Hepatocyte (in vitro differentiated cells): ENCODE measurements around the gene DPF3.

Experiments used
- EZH2 ChIP-seq: fragments of 200-600 bp; sonication (generic); IDR thresholded peaks from 2 replicates; pipeline ENCODE4 v1.6.1; 2016; ENCODE audit warnings: antibody characterized with exemption, mild to moderate bottlenecking, borderline replicate concordance
- EZH2phosphoT487 ChIP-seq: fragments of 200-600 bp; sonication (generic); IDR thresholded peaks from one replicate; pipeline ENCODE4 v1.6.1; 2018; ENCODE audit warnings: antibody characterized with exemption, mild to moderate bottlenecking, low read depth, moderate library complexity; ENCODE audit not compliant: unreplicated experiment, severe bottlenecking
- TF ChIP-seq, protein P1 (sequence below): fragments of 200-600 bp; sonication (generic); IDR thresholded peaks from 2 replicates; pipeline ENCODE4 v1.5.1; 2016; ENCODE audit warnings: antibody characterized with exemption, mild to moderate bottlenecking; ENCODE audit not compliant: poor library complexity

DNA sequence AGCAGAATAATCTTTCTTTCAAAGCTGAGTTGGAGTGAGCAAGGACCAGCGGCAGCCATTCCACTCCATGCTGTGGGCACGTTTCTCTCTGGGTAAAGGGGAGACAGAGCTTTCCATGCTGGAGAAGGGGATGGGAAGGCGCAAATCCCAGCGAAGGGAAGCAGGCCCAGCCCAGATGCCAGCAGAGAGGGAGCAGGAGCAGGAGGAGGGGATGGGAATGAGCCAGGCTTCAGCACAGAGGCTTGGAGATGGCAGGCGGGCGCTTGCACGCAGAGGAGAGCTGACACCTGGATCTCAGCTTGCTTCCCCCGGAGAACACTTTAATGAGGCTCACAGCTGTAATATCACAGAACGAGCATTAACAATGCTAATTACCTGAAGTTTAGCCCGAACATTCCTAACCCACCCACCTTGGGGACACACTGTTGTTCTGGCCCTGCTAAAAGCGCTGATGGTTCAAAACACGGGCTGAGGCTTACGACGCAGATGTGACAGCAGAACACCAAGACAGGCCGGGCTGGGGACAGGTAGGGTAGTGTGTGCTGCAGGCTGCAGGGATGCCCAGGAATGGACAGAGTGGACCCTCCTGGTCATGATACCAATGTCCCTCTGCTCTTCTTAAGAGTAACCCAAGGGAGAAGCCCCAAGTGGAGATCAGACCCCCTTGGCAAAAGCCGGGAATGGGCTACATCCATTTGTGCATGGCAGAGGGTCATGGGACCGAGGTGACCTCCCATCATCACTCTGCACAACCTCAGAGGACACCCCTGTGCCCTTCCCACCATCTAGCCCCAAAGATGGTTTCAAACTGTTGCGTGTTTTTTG lies 288.6 kb downstream of the DPF3 start:
- TF ChIP-seq EZH2 = no peak
- TF ChIP-seq, protein P1, sequence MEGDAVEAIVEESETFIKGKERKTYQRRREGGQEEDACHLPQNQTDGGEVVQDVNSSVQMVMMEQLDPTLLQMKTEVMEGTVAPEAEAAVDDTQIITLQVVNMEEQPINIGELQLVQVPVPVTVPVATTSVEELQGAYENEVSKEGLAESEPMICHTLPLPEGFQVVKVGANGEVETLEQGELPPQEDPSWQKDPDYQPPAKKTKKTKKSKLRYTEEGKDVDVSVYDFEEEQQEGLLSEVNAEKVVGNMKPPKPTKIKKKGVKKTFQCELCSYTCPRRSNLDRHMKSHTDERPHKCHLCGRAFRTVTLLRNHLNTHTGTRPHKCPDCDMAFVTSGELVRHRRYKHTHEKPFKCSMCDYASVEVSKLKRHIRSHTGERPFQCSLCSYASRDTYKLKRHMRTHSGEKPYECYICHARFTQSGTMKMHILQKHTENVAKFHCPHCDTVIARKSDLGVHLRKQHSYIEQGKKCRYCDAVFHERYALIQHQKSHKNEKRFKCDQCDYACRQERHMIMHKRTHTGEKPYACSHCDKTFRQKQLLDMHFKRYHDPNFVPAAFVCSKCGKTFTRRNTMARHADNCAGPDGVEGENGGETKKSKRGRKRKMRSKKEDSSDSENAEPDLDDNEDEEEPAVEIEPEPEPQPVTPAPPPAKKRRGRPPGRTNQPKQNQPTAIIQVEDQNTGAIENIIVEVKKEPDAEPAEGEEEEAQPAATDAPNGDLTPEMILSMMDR = no peak
- no peak for TF ChIP-seq EZH2phosphoT487
